Transverse colon (tissue), 4 donors: Measurements from ENCODE around the gene SWT1. TPM values are rescaled to one million over a fixed set of nuclear protein-coding genes. Genes with fewer than 3 reads are reported as not detected.
A peak's percentile ranks its signal among the peaks of the same experiment; 100 is the strongest.

Source experiments
- DNase-seq: peaks from one replicate; pipeline ENCODE4 v3.0.0-alpha.2; 2019
- H3K27ac ChIP-seq, 4 donors: fragments of 200-600 bp; sonication (generic); 2 replicates each; pipeline ENCODE4 v1.5.1; 2016 to 2018; ENCODE audit warnings: inconsistent platforms in 4 of 4
- H3K27me3 ChIP-seq: fragments of 200-600 bp; sonication (generic); 2 replicates; pipeline ENCODE4 v1.5.1; 2017; ENCODE audit warnings: inconsistent platforms
- H3K36me3 ChIP-seq, 4 donors: fragments of 200-600 bp; sonication (generic); 2 replicates each; pipeline ENCODE4 v1.5.1; 2017 to 2019; ENCODE audit warnings: inconsistent platforms in 4 of 4
- H3K4me1 ChIP-seq, 4 donors: fragments of 200-600 bp; sonication (generic); 2 replicates each; pipeline ENCODE4 v1.5.1; 2017 to 2020; ENCODE audit warnings: inconsistent platforms in 4 of 4
- H3K4me3 ChIP-seq, 4 donors: fragments of 200-600 bp; sonication (generic); 1 replicate in 1 of 4; 2 replicates in 3 of 4; pipeline versions ENCODE4 v1.5.1 to v1.6.1; 2017 to 2019; ENCODE audit warnings: inconsistent platforms in 4 of 4
- H3K9me3 ChIP-seq, 2 donors: fragments of 200-600 bp; sonication (generic); 2 replicates each; pipeline ENCODE4 v1.5.1; 2017 to 2019; ENCODE audit warnings: inconsistent platforms in 2 of 2
- CTCF ChIP-seq, 5 experiments: fragments of 200-600 bp in 3 of 5; fragments of 450-650 bp in 2 of 5; sonication (generic) in 3 of 5; IDR thresholded peaks; 1 replicate in 2 of 5; 2 replicates in 3 of 5; pipeline ENCODE4 v1.5.1; 2016 to 2017; ENCODE audit warnings: antibody characterized with exemption in 5 of 5, inconsistent platforms in 3 of 5, mild to moderate bottlenecking in 2 of 5, moderate library complexity in 1 of 5
- EP300 ChIP-seq: sonication (generic); formaldehyde crosslinking; IDR thresholded peaks from one replicate; pipeline ENCODE4 v1.6.1; 2017; ENCODE audit warnings: antibody characterized with exemption, low read depth
- POLR2A ChIP-seq: fragments of 450-650 bp; IDR thresholded peaks from one replicate; pipeline ENCODE4 v1.6.1; 2016; ENCODE audit warnings: antibody characterized with exemption, mild to moderate bottlenecking, moderate library complexity
- POLR2AphosphoS5 ChIP-seq, 3 donors: sonication (generic); formaldehyde crosslinking; IDR thresholded peaks; one replicate each; pipeline ENCODE4 v1.6.1; 2016; ENCODE audit warnings: antibody characterized with exemption in 3 of 3
- WGBS, 2 donors: methylation state at CpG; one replicate each; pipeline ENCODE4 v1.1.5; 2018; ENCODE audit warnings: low coverage in 1 of 2; 5-methylcytosine and 5-hydroxymethylcytosine counted together
- in situ Hi-C, 4 donors: fragments of 200-750 bp; cut with MboI; loops; one replicate each; pipeline versions ENCODE4 v1.15.0 to v1.15.1; 2017; ENCODE audit warnings: low sequenced_read_pairs in 3 of 4, low pct_ligation_motif_present in 1 of 4, low pct_unique_long_range_greater_than_20kb in 1 of 4
- intact Hi-C: fragments of 100-400 bp; cut with DNase I; formaldehyde crosslinking; loops from one replicate; pipeline ENCODE4 v1.15.1; 2023; ENCODE audit warnings: low total_unique reads
- total RNA-seq, 4 donors: library from RNA; depleted of rRNA; stranded (reverse); fragments of >200 nt; gene quantifications; one replicate each; pipeline ENCODE4 v1.1.0, GENCODE V29; 2016

The SWT1 gene
- total RNA-seq, result 10 to 100 TPM in 2 of 4 donors, 1 to 10 TPM in 2; 2.8 to 12.3 (median 10.1) TPM

GRCh38 chr1:185156854-185157598 lies at the start of gene SWT1, which contains the start of gene TRMT1L:
Gene SWT1, plus strand, starts transcription at chr1:185157167. Its CDS starts 3,675 bp downstream, at chr1:185160842.
Gene TRMT1L, minus strand, starts transcription at chr1:185156953. Its CDS starts 241 bp downstream, at chr1:185156712.
- peak within 1 kb of the TSS; percentile 97 to 100 (median 98) for H3K27ac ChIP-seq
- in situ Hi-C loops (loop anchor here (10.0 to 25.0 kb wide), 3 partner anchors 158 to 370 kb away; partner anchors contain the start of gene IVNS1ABP (in 1 of the 4)), intact Hi-C loops (no loop called here)
- no peaks in the 10 kb centered on the region for H3K9me3 ChIP-seq
- no peaks in the 10 kb centered on the region for H3K36me3 ChIP-seq
- H3K27me3 ChIP-seq, result no peaks in the 10 kb centered on the region
- 0% methylated on average over 42 of the region's 63 CpGs; no CpG with 5 or more reads in 1 of the 2 donors for WGBS, 2 donors
- H3K4me1 ChIP-seq, result peaks cover 6 to 29% (median 18%) of the 10 kb centered on the region in 4 donors
- peak within 1 kb of the TSS; percentile 70 to 95 (median 84) for H3K4me3 ChIP-seq
- peak; percentile 99 for DNase-seq
- TF ChIP-seq CTCF (IDR thresholded peaks at IDR 0.05) (peak in 1 of 5 experiments; percentile 18), POLR2A (peak; percentile 99), EP300 (no peak), POLR2AphosphoS5 (IDR thresholded peaks at IDR 0.05) (peak; percentile 100)

- Histone ChIP-seq H3K9me3 (peaks cover 4 to 31% of the 10 kb centered on the region in 2 donors), H3K4me1 (peaks cover 0 to 7% (median 0%) of the 10 kb centered on the region in 4 donors), H3K4me3 (no peak overlapping the region), H3K27me3 (no peaks in the 10 kb centered on the region), H3K36me3 (no peaks in the 10 kb centered on the region), H3K27ac (no peak overlapping the region)
- no peak for DNase-seq
- intact Hi-C loops, result no loop called here
- TF ChIP-seq CTCF (IDR thresholded peaks at IDR 0.05) (no peak), POLR2A (no peak)
- in situ Hi-C loops, result no loop called here
Measured at GRCh38 chr1:185108321-185108720, 48.6 kb upstream of the SWT1 start.

GRCh38 chr1:185110145-185110544 lies 46.8 kb upstream of the SWT1 start:
- Histone ChIP-seq H3K27ac (no peak overlapping the region), H3K4me3 (no peak overlapping the region), H3K4me1 (no peaks in the 10 kb centered on the region), H3K36me3 (no peaks in the 10 kb centered on the region), H3K27me3 (no peaks in the 10 kb centered on the region), H3K9me3 (peaks cover 4 to 31% of the 10 kb centered on the region in 2 donors)
- intact Hi-C loops, result no loop called here
- no peak for DNase-seq
- no peak for TF ChIP-seq POLR2AphosphoS5 (IDR thresholded peaks at IDR 0.05)
- no peak for TF ChIP-seq POLR2A
- no peak for TF ChIP-seq EP300
- in situ Hi-C loops, result no loop called here

GRCh38 chr1:185111873-185112272 lies 45.1 kb upstream of the SWT1 start:
- in situ Hi-C loops (no loop called here), intact Hi-C loops (no loop called here)
- H3K36me3 ChIP-seq, result no peaks in the 10 kb centered on the region
- no peak overlapping the region for H3K27ac ChIP-seq
- no peaks in the 10 kb centered on the region for H3K4me1 ChIP-seq
- H3K9me3 ChIP-seq, result peaks cover 4 to 23% of the 10 kb centered on the region in 2 donors
- no peaks in the 10 kb centered on the region for H3K27me3 ChIP-seq
- H3K4me3 ChIP-seq, result no peak overlapping the region
- TF ChIP-seq EP300, result no peak
- no peak for DNase-seq

- no peaks in the 10 kb centered on the region for H3K4me1 ChIP-seq
- intact Hi-C loops (no loop called here), in situ Hi-C loops (no loop called here)
- no peaks in the 10 kb centered on the region for H3K27me3 ChIP-seq
- TF ChIP-seq POLR2A (no peak), POLR2AphosphoS5 (IDR thresholded peaks at IDR 0.05) (no peak), CTCF (IDR thresholded peaks at IDR 0.05) (no peak), EP300 (no peak)
- WGBS, 2 donors, result 27 to 43% methylated on average over 2 of the region's 2 CpGs
- DNase-seq, result no peak
- peaks cover 4 to 18% of the 10 kb centered on the region in 2 donors for H3K9me3 ChIP-seq
- no peak overlapping the region for H3K27ac ChIP-seq
- no peaks in the 10 kb centered on the region for H3K36me3 ChIP-seq
- no peak overlapping the region for H3K4me3 ChIP-seq
Measured at GRCh38 chr1:185112356-185112755, 44.6 kb upstream of the SWT1 start.
